ENCODE measurements around the gene FRYL.

DNA sequence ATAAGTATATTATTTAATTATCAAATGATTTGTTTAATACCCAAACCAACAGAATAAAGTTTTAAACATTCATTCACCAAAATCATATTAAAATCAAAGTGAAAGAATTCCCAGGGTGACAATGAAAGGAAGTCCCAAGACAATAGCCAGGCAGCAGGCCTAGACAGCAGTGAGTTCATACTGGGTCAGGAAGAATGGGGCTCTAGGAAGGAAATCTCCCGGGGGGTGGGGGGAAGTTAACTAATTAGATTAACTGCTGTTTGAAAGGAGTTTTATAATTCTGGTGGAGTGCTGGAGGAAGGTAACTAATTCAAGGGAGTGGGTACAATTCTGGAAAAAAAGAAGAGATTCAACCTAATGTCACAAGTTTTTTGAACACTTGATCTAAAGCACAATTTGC is 185.9 kb downstream of the FRYL start:
- TF ChIP-seq, protein P1, sequence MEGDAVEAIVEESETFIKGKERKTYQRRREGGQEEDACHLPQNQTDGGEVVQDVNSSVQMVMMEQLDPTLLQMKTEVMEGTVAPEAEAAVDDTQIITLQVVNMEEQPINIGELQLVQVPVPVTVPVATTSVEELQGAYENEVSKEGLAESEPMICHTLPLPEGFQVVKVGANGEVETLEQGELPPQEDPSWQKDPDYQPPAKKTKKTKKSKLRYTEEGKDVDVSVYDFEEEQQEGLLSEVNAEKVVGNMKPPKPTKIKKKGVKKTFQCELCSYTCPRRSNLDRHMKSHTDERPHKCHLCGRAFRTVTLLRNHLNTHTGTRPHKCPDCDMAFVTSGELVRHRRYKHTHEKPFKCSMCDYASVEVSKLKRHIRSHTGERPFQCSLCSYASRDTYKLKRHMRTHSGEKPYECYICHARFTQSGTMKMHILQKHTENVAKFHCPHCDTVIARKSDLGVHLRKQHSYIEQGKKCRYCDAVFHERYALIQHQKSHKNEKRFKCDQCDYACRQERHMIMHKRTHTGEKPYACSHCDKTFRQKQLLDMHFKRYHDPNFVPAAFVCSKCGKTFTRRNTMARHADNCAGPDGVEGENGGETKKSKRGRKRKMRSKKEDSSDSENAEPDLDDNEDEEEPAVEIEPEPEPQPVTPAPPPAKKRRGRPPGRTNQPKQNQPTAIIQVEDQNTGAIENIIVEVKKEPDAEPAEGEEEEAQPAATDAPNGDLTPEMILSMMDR (IDR thresholded peaks at IDR 0.05), result no peak
- TF ChIP-seq POLR2AphosphoS5 (IDR thresholded peaks at IDR 0.05), result no peak

Data from breast epithelium (tissue), 3 donors.